Type B pancreatic cell (in vitro differentiated cells): Measurements from ENCODE around the gene LOX. TPM values are rescaled to one million over a fixed set of nuclear protein-coding genes. Genes with fewer than 3 reads are reported as not detected.

Experiments
- DNase-seq: peaks from one replicate; pipeline ENCODE4 v3.0.0; 2021; ENCODE audit warnings: mixed read lengths; ENCODE audit not compliant: unreplicated experiment; ENCODE audit errors: extremely low spot score
- H3K27ac Mint-ChIP-seq: 2 replicates; pipeline ENCODE4 v1.8.0; 2021; ENCODE audit warnings: mild to moderate bottlenecking, mixed read lengths
- H3K27me3 Mint-ChIP-seq: 2 replicates; pipeline ENCODE4 v1.8.0; 2021; ENCODE audit warnings: mixed read lengths
- H3K36me3 Mint-ChIP-seq: 2 replicates; pipeline ENCODE4 v1.8.0; 2021; ENCODE audit warnings: mixed read lengths
- H3K4me1 Mint-ChIP-seq: one replicate; pipeline ENCODE4 v1.8.0; 2021; ENCODE audit warnings: mixed read lengths; ENCODE audit not compliant: unreplicated experiment
- H3K4me3 Mint-ChIP-seq: 2 replicates; pipeline ENCODE4 v1.8.0; 2021; ENCODE audit warnings: mild to moderate bottlenecking, mixed read lengths
- H3K9me3 Mint-ChIP-seq: 2 replicates; pipeline ENCODE4 v1.8.0; 2021; ENCODE audit warnings: mixed read lengths
- CTCF ChIP-seq: fragments of 200-600 bp; sonication (generic); conservative IDR thresholded peaks from 2 replicates; pipeline ENCODE4 v1.5.0; 2021; ENCODE audit warnings: antibody characterized with exemption, mild to moderate bottlenecking
- total RNA-seq: library from RNA; stranded (reverse); gene quantifications from 2 replicates; pipeline ENCODE4 v1.2.1, GENCODE V29; 2021; ENCODE audit warnings: low replicate concordance

The LOX gene
- total RNA-seq, 1 donor from 2014 or later, result 6.6 TPM

- no peaks in the 10 kb centered on the region for H3K9me3 Mint-ChIP-seq
- H3K27ac Mint-ChIP-seq, result no peak overlapping the region
- no peak for DNase-seq
- no peak for TF ChIP-seq CTCF
- H3K4me1 Mint-ChIP-seq, result no peaks in the 10 kb centered on the region
- no peaks in the 10 kb centered on the region for H3K27me3 Mint-ChIP-seq
- H3K36me3 Mint-ChIP-seq, result no peaks in the 10 kb centered on the region
- H3K4me3 Mint-ChIP-seq, result no peak overlapping the region
Measured at GRCh38 chr5:122035913-122036312, 42.1 kb downstream of the LOX start.

- Mint-ChIP-seq H3K9me3 (no peaks in the 10 kb centered on the region), H3K4me3 (no peak overlapping the region), H3K27me3 (no peaks in the 10 kb centered on the region), H3K36me3 (peaks cover 5% of the 10 kb centered on the region), H3K27ac (no peak overlapping the region), H3K4me1 (no peaks in the 10 kb centered on the region)
- DNase-seq, result no peak
- no peak for TF ChIP-seq CTCF
Measured at GRCh38 chr5:122031836-122032235, 46.2 kb downstream of the LOX start.

- H3K27me3 Mint-ChIP-seq, result no peaks in the 10 kb centered on the region
- H3K27ac Mint-ChIP-seq, result no peak overlapping the region
- no peaks in the 10 kb centered on the region for H3K4me1 Mint-ChIP-seq
- no peak for TF ChIP-seq CTCF
- peaks cover 12% of the 10 kb centered on the region for H3K36me3 Mint-ChIP-seq
- H3K9me3 Mint-ChIP-seq, result no peaks in the 10 kb centered on the region
- DNase-seq, result no peak
- H3K4me3 Mint-ChIP-seq, result no peak overlapping the region
Measured at GRCh38 chr5:122030251-122030650, 47.8 kb downstream of the LOX start.

- no peaks in the 10 kb centered on the region for H3K27me3 Mint-ChIP-seq
- H3K4me3 Mint-ChIP-seq, result no peak overlapping the region
- no peak for DNase-seq
- H3K9me3 Mint-ChIP-seq, result no peaks in the 10 kb centered on the region
- H3K27ac Mint-ChIP-seq, result no peak overlapping the region
- H3K36me3 Mint-ChIP-seq, result peaks cover 12% of the 10 kb centered on the region
- TF ChIP-seq CTCF, result no peak
- no peaks in the 10 kb centered on the region for H3K4me1 Mint-ChIP-seq
Measured at GRCh38 chr5:122029818-122030217, 48.2 kb downstream of the LOX start.

GRCh38 chr5:122022966-122023365, 55.1 kb downstream of the LOX start:
- no peak overlapping the region for H3K27ac Mint-ChIP-seq
- H3K9me3 Mint-ChIP-seq, result no peaks in the 10 kb centered on the region
- DNase-seq, result no peak
- no peak overlapping the region for H3K4me3 Mint-ChIP-seq
- TF ChIP-seq CTCF, result no peak
- no peaks in the 10 kb centered on the region for H3K4me1 Mint-ChIP-seq
- H3K27me3 Mint-ChIP-seq, result no peaks in the 10 kb centered on the region
- peaks cover 31% of the 10 kb centered on the region for H3K36me3 Mint-ChIP-seq
